Bronchial epithelial cell (primary cell): ENCODE results near the gene SMYD4. TPM values are rescaled to one million over a fixed set of nuclear protein-coding genes. Genes with fewer than 3 reads are reported as not detected.
A peak's percentile ranks its signal among the peaks of the same experiment; 100 is the strongest.

Experiments used
- DNase-seq: peaks from one replicate; pipeline ENCODE4 v3.0.0-alpha.2; 2010; ENCODE audit warnings: low read depth
- FAIRE-seq: peaks from 2 replicates; lab custom pipeline; 2011; peaks lifted over from hg19 to GRCh38; lab: Jason Lieb, UNC
- H3K27me3 ChIP-seq: 2 replicates; pipeline ENCODE4 v1.5.1; 2011; ENCODE audit warnings: low read length; ENCODE audit not compliant: control insufficient read depth, insufficient read depth
- H3K36me3 ChIP-seq: 2 replicates; pipeline ENCODE4 v1.5.1; 2011; ENCODE audit warnings: low read length; ENCODE audit not compliant: control insufficient read depth, insufficient read depth
- H3K4me3 ChIP-seq: 2 replicates; pipeline ENCODE4 v1.5.1; 2011; ENCODE audit warnings: mild to moderate bottlenecking, low read depth, low read length, control low read depth
- CTCF ChIP-seq: IDR thresholded peaks from 2 replicates; pipeline ENCODE4 v1.5.1; 2011; ENCODE audit warnings: mild to moderate bottlenecking, moderate library complexity, low read length, control low read depth, inconsistent platforms; ENCODE audit not compliant: insufficient read depth, severe bottlenecking
- total RNA-seq: library from RNA; depleted of rRNA; stranded (reverse); fragments of >200 nt; gene quantifications from 2 replicates; pipeline ENCODE4 v1.2.1, GENCODE V29; 2014

The SMYD4 gene
- total RNA-seq, 1 donor from 2014 or later: 7.9 TPM

- DNase-seq: no peak
- Histone ChIP-seq H3K4me3 (no peak overlapping the region), H3K27me3 (no peaks in the 10 kb centered on the region), H3K36me3 (peaks cover 4% of the 10 kb centered on the region)
- FAIRE-seq: no peak
- no peak for TF ChIP-seq CTCF
These were observed 43.0 kb downstream of the SMYD4 start for GRCh38 chr17:1786708-1787107.

- FAIRE-seq (no peak), DNase-seq (no peak)
- no peaks in the 10 kb centered on the region for H3K27me3 ChIP-seq
- H3K36me3 ChIP-seq: peaks cover 6% of the 10 kb centered on the region
- no peak for TF ChIP-seq CTCF
- H3K4me3 ChIP-seq: no peak overlapping the region
These were observed 43.8 kb downstream of the SMYD4 start for GRCh38 chr17:1785930-1786329.

GRCh38 chr17:1783834-1784611 is 45.7 kb downstream of the SMYD4 start:
- Histone ChIP-seq H3K27me3 (no peaks in the 10 kb centered on the region), H3K4me3 (no peak overlapping the region), H3K36me3 (peaks cover 6% of the 10 kb centered on the region)
- peak; percentile 72 for TF ChIP-seq CTCF
- FAIRE-seq: peak; percentile 75
- peak; percentile 71 for DNase-seq

- Histone ChIP-seq H3K27me3 (no peaks in the 10 kb centered on the region), H3K36me3 (peaks cover 9% of the 10 kb centered on the region), H3K4me3 (no peak overlapping the region)
- DNase-seq: peak; percentile 48
- FAIRE-seq: no peak
- TF ChIP-seq CTCF: no peak
These were observed 46.4 kb downstream of the SMYD4 start for GRCh38 chr17:1783271-1783670.

- DNase-seq: no peak
- Histone ChIP-seq H3K36me3 (peaks cover 12% of the 10 kb centered on the region), H3K4me3 (no peak overlapping the region), H3K27me3 (no peaks in the 10 kb centered on the region)
- no peak for FAIRE-seq
- no peak for TF ChIP-seq CTCF
These were observed 47.5 kb downstream of the SMYD4 start for GRCh38 chr17:1782171-1782567.
